ENCODE data around the gene RECK. TPM values are rescaled to one million over a fixed set of nuclear protein-coding genes. Genes with fewer than 3 reads are reported as not detected.

Gene RECK
- polyA plus RNA-seq, 4 donors, result 26.6 to 66.7 (median 33.5) TPM

DNA sequence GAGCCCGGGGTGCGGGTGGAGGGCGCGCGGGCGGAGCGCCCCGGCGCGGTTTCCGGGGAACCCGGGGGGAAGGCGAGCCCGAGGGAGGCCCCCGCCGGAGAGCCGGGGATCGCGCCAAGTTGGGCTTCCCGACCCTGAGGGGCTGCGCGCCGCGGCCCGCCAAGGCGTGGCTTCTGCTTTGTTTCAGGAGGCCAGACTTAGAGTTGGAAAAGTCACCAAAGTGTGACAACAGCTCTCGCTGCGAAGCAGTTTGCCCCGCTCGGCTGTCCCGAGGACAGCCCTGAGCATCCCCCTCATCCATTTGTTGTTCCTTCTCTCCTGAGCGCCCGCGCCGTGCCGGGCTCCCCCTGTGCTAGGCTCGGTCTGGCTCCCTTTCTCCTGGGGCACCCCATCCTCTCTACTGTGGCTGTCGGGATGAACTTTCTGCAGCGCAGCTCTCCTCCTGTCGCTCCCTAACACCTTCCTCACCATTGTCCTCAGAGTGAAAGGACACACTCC is 100.2 kb downstream of the RECK start:
- DNase-seq (ENCODE audit: low read depth in 4 of 4, low spot score in 3 of 4), result no peak

- peak in 1 of 4 donors; percentile 6 for DNase-seq (ENCODE audit: low read depth in 4 of 4, low spot score in 3 of 4)
These were observed 100.8 kb downstream of the RECK start for GRCh38 chr9:36137392-36138004.

DNA sequence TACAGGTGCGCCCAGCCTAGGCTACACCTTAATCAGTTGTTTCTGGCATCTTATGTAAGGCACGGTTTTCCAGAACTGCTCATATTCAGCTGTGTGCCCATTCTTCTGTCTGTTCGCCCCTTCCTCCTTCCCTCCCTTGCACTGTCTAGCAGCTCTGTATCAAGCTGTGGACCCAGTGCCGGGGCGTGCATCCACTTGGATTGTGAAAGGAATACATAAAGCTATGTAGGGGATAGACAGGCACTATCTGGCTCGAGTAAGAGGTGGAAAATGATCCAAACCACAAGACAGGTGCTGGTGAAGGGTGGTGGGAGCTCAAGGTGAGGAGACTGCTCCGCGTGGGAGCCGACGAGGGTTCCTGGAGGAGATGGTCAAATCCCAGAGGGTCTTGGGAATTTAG is 101.8 kb downstream of the RECK start:
- no peak for DNase-seq (ENCODE audit: low read depth in 4 of 4, low spot score in 3 of 4)

DNA sequence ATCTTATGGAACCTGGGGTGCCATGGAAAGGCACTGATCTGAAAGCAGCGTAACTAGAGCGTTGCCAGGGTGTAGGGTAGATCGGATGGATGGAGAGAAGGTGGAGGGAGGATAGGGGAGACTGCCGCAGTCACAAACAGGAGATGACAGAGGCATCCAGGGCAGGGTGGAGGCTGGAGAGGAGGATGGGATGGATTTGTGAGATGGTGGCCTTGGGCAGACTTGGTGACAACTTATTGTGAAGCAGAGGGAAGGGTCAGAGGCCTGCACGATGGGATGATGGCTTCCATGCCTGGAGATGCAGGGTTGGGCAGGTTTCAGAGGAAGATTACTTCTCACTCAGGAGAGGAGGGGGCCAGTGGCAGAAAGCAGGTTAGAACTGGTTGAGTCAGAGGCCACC is 102.2 kb downstream of the RECK start:
- no peak for DNase-seq (ENCODE audit: low read depth in 4 of 4, low spot score in 3 of 4)

DNA sequence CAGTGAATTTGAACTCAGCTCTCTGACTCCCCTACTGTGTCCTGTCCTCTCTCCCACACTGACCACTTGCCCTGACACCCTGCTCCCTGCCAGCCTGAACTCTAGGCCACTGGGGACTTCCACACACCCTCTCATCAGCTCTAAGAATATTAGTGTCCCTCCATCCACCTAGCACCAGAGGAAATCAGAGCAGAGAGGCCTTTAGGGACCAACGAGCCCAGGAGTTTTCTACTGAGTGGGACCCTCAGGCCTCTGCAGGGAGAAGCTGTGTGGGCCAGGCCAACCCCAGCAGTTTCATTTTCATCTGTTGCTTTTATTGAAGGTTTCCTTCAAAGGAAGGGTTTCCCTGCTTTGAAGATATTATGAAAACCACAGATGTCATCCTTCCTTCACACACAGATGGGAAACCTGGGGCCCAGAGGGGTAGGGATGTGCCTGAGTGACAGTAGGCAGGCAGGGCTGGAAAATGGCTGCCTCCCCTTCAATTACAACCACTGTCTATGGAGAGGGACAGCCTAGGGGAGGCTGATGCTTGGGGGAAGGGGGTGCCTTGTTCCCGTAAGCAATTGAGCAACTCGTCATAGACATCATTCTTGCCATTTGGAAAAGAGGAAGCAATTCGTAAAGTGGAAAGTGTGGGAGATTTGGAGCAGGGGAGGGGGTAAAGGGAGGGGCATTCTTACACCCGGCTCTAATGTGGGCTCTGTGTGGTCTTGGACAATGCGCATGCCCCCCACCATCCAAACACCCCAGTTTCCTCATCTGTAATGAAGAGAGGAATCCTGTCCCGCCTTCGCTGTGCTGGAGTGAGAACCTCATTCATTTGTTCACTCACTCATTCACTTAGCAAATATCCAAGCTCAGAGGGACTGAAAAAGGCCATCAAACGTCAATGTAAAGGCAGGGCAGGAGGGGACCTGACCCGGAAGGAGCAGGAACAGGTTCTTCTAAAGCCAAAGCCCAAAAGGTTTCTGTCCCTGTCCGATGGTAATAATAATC is 103.7 kb downstream of the RECK start:
- DNase-seq (ENCODE audit: low read depth in 4 of 4, low spot score in 3 of 4), result no peak

DNA sequence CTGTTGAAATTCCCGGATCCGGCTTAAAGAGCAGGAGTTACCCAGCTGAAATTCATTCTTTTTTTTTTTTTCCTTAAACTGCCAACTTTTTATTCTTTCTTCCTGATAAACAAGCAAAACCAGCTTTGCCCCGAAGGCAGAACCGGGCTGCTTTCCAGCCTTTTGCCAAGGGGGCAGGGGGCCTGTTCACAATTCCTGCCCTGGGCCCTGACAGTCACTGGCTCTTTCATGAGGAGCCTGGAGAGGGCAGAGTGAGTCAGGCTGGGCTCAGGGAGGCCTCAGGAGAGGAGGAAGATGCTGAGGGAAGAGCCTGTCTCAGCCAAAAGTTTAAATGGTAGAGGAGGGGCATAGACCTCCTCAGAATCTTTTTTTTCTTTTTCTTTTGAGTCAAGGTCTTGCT is 104.6 kb downstream of the RECK start:
- DNase-seq (ENCODE audit: low read depth in 4 of 4, low spot score in 3 of 4), result no peak

DNA sequence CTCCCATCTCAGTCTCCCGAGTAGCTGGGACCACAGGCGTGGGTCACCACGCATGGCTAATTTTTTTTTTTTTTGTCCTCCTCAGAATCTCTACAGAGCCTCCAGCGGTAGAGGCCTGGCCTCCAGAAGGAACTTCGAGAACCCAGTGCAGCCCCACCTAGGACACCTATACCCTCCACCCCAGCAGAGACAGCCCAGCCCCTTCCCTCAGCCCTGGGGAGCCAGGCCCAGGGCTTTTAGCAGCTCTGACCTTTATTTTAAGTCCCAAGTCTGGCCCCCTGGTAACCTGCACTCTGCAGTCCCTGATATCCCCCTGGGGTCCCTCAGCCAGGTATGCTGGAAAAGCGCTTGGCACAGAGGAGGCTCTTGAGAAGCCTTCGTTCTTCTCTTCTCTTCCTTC is 105.0 kb downstream of the RECK start:
- DNase-seq (ENCODE audit: low read depth in 4 of 4, low spot score in 3 of 4), result no peak

DNA sequence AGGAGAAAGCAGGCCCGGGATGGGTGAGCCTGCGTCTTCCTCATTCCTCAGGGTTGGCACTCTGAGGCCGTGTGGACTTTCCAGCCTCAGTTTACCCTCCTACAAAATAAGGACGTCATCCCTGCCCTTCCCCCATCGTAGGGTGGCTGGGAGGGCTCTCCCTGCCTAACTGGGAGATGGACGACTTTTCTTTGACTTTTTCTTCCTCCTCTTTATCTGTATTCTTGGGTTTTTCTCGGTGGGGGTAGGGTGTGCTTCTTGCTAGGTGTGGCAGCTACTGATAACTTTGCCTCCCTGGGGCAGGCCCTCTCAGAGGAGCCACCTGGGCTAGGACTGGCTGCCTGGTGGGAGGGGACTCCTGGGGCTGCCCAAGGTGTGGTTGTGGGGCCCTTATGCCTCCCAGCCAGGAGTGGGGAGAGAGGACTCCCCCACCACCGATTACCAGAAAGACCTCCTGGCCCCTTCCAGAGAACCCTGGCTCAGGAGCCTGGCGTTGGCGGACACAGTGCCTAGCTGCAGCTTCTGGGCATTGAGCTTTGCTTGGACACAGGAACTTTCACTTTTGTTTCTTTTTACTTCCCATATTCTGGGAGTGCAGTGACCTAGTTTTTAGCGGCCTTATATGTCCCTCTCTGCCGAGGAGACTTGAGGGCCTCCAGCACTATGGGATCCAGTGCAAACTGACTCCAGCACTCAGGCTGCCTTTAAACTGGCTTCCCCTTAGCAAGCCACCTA is 106.0 kb downstream of the RECK start:
- no peak for DNase-seq (ENCODE audit: low read depth in 4 of 4, low spot score in 3 of 4)

DNA sequence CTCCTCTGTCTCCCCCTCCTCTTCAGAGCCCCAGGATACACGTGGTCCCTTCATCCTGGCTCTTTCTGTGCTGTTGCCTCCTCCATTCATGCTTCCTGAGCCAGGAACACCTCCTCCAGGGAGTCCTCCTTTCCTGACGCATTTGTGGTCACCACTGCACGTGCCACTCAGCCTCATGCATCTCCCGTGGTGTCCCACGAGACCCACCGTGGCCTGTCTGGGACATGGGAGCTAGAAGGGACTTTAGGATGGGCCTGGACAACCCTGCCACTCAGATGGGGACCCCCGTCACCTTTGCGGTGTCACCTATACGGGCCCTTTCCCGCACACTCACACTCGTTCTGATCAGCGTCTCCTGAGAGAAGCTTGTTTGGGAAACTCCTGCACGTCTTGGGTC is 106.5 kb downstream of the RECK start:
- no peak for DNase-seq (ENCODE audit: low read depth in 4 of 4, low spot score in 3 of 4)

DNA sequence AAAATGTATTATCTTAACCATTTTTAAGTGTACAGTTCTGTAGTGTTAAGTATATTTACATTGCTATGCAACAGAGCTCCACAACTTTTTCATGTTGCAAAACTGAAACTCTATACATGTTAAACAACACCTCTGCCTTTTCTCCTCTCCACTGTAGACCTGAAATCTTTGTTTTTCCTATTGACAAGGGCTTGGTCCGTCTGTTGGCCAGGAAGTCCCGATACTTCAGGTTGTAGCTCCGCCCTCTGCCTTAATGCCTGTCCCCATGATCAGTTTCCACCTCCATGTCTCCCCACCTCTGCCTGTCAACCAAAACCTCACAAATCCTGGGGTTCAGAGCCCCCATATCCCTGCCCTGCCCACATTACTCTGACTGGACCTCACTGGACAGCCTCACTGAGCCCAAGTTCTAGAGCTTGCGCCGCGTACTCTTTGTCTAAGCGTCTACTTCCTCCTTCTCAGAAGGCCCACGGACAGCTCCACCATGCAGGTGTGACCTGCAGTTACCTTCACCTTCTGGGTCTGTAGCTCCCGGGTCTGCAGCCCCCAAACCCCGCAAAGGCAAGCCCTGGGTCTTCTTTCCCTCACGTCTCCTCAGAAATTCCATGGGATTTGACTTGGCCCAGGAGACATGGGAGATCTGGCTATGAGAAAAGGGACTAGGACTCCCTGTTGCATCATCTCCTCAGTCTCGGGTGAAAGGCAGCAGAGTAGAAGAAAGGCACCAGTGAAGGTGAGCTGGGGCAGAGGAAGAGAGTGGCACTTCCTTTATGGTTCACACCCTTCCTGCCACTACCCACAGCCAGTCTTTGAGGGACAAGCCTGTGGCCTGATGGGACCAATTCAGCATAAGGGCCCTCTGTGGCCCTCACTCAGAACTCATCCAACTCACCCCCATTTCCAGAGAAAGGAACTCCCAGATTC is 107.9 kb downstream of the RECK start:
- DNase-seq (ENCODE audit: low read depth in 4 of 4, low spot score in 3 of 4), result no peak

GRCh38 chr9:36145970-36146369 is 109.3 kb downstream of the RECK start:
- no peak for DNase-seq (ENCODE audit: low read depth in 4 of 4, low spot score in 3 of 4)

GRCh38 chr9:36146651-36147050 is 109.9 kb downstream of the RECK start:
- no peak for DNase-seq (ENCODE audit: low read depth in 4 of 4, low spot score in 3 of 4)

GRCh38 chr9:36147441-36148175 is 110.9 kb downstream of the RECK start:
- no peak for DNase-seq (ENCODE audit: low read depth in 4 of 4, low spot score in 3 of 4)

DNA sequence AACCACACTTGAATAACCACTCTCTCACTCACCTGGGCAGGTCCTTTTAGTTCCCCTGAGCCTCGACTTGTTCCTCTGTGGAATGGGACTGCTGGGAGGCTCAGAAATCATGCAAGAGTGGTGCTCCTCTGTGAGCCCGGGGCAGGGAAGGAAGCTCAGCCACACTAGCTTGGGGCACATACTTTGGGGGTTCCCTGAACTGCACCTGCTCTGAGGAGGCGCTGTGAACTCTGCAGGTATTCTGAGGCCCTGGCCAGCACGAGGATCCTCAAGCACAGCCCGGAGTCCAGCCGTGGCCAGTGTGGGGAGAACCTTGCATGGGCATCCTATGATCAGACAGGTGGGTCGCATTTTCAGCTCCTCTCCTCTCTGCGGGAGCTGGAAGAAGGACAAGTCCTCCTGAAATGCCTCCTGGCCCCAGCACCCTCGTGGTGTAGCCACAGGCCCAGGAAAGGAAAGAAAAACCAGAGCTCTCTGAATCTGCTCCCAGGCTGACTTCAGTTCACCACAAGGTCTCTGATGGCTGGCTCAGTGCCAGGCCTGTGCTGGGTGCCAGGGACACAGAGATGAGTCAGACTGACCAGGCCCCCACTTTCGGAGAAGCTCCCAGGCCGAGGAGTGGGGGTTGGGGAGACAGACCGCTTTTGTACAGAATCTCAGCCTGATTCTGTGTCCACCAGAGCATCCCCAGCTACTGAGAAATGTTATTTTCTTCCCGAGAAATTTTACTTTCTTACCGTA is 111.8 kb downstream of the RECK start:
- no peak for DNase-seq (ENCODE audit: low read depth in 4 of 4, low spot score in 3 of 4)

DNA sequence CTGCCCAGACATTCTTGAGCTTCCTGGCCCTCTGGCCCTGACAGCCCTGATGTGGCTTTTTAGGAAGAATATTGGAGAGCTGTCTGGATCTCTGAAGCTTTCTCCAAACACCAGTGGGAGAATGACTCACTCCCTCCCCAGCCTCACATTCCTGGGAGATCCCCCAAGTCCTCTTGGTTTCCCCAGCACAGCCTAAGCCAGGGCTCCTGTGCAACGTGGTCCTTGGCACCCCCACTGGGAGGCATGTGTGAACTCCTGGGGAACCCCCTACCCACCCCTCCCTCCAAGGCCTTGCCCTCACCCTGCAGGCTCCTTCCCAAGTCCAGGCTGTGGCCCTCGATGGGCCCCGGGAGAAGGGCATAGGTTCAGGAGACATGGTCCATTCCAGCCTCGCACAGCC is 112.5 kb downstream of the RECK start:
- DNase-seq (ENCODE audit: low read depth in 4 of 4, low spot score in 3 of 4), result no peak

- no peak for DNase-seq (ENCODE audit: low read depth in 4 of 4, low spot score in 3 of 4)
These were observed 114.0 kb downstream of the RECK start for GRCh38 chr9:36150574-36151315.

DNA sequence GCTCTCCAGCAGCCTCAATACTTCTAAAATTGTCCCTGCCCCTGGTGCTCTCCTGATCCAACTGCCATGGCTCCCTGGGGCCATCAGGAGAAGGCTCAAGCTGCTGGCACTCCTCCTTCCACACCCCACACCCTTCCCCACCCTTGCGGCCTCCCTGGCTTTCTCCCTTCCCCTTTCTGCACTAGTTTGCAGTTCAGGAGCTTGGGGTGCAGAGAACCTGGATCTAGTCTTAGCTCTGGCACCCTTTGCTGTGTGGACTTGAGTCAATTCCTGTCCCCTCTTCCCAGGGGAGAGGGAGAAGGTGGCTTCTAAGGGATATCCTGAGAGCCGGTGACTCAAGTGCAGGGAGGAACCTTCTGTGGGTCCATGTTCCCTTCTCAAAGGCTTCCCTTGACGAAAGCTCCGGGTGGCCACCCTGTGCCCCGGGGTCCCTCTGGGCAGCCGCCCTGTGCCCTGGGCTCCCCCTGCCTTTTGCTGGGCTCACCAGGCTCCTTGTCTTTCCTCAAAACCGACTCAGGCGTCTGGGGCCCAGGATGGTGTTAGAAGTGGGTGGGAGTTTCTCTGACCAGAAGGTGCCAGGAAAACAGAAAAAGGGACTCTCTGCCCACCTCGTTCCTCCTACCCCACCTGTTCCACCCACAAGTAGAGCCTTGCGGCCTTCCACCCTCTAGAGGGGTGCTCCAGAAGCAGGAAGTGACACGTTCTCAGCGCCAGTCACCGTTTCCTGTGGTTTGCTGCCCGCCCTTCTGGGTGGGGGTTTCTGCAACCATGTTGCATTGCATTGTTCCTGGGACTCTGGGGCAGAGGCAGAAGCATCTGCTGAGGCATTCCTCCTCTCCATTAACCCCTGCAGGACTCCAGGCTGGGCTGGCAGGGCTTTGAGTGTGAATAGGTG is 114.8 kb downstream of the RECK start:
- no peak for DNase-seq (ENCODE audit: low read depth in 4 of 4, low spot score in 3 of 4)
